Tibial artery (tissue), 4 donors: ENCODE data around the gene CPEB3.

ENCODE experiments used
- DNase-seq, 2 donors: peaks; one replicate each; pipeline ENCODE4 v3.0.0-alpha.2; 2019
- H3K27ac ChIP-seq, 2 donors: fragments of 200-600 bp; sonication (generic) in 1 of 2; 1 replicate in 1 of 2; 2 replicates in 1 of 2; pipeline ENCODE4 v1.5.1; 2018 to 2019; ENCODE audit warnings: mild to moderate bottlenecking in 1 of 2
- H3K27me3 ChIP-seq, 2 donors: fragments of 200-600 bp; sonication (generic) in 1 of 2; one replicate each; pipeline versions ENCODE4 v1.5.1 to v1.6.0; 2016 to 2019
- H3K36me3 ChIP-seq, 3 donors: fragments of 200-600 bp; sonication (generic) in 2 of 3; one replicate each; pipeline ENCODE4 v1.5.1; 2016 to 2019; ENCODE audit warnings: mild to moderate bottlenecking in 2 of 3
- H3K4me1 ChIP-seq, 4 donors: fragments of 200-600 bp; sonication (generic) in 2 of 4; 1 replicate in 3 of 4; 2 replicates in 1 of 4; pipeline ENCODE4 v1.5.1; 2016 to 2019
- H3K4me3 ChIP-seq, 2 donors: fragments of 200-600 bp; sonication (generic) in 1 of 2; 1 replicate in 1 of 2; 2 replicates in 1 of 2; pipeline ENCODE4 v1.5.1; 2018 to 2019; ENCODE audit warnings: mild to moderate bottlenecking in 2 of 2
- H3K9me3 ChIP-seq, 3 donors: fragments of 200-600 bp; sonication (generic) in 1 of 3; one replicate each; pipeline ENCODE4 v1.5.1; 2016 to 2019
- intact Hi-C: fragments of 100-400 bp; cut with DNase I; formaldehyde crosslinking; loops from one replicate; pipeline ENCODE4 v1.15.0; 2023; ENCODE audit warnings: low total_unique reads
- TF ChIP-seq, protein P1 (sequence below), 2 experiments: fragments of 200-600 bp in 1 of 2; fragments of 450-650 bp in 1 of 2; IDR thresholded peaks; one replicate each; pipeline ENCODE4 v1.5.1; 2017 to 2019; ENCODE audit warnings: antibody characterized with exemption in 2 of 2, mild to moderate bottlenecking in 1 of 2, moderate library complexity in 1 of 2

The CPEB3 gene

DNA sequence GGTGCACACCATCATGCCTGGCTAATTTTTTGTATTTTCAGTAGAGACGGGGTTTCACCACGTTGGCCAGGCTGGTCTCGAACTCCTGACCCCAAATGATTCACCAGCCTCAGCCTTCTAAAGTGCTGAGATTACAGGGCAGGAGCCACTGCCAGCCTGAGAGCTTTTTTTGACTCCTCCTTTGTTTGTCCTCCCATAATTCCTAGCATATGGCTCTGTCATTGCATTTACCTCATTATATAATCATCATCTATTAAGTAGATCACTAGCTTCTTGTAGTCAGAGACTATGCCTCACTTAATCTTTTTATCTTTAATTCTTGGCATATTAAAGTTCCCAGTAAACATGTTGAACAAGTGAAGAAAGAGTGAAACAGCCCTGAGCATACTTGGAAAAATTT lies 82.1 kb downstream of the CPEB3 start:
- intact Hi-C loops = no loop called here
- Histone ChIP-seq H3K4me1 (peaks cover 3 to 31% (median 11%) of the 10 kb centered on the region in 4 donors), H3K9me3 (no peaks in the 10 kb centered on the region), H3K27ac (peak overlapping the region in 1 of 2 donors; percentile 36), H3K27me3 (no peaks in the 10 kb centered on the region), H3K4me3 (no peak overlapping the region), H3K36me3 (no peaks in the 10 kb centered on the region)
- TF ChIP-seq, protein P1, sequence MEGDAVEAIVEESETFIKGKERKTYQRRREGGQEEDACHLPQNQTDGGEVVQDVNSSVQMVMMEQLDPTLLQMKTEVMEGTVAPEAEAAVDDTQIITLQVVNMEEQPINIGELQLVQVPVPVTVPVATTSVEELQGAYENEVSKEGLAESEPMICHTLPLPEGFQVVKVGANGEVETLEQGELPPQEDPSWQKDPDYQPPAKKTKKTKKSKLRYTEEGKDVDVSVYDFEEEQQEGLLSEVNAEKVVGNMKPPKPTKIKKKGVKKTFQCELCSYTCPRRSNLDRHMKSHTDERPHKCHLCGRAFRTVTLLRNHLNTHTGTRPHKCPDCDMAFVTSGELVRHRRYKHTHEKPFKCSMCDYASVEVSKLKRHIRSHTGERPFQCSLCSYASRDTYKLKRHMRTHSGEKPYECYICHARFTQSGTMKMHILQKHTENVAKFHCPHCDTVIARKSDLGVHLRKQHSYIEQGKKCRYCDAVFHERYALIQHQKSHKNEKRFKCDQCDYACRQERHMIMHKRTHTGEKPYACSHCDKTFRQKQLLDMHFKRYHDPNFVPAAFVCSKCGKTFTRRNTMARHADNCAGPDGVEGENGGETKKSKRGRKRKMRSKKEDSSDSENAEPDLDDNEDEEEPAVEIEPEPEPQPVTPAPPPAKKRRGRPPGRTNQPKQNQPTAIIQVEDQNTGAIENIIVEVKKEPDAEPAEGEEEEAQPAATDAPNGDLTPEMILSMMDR (IDR thresholded peaks at IDR 0.05) = no peak
- no peak for DNase-seq

DNA sequence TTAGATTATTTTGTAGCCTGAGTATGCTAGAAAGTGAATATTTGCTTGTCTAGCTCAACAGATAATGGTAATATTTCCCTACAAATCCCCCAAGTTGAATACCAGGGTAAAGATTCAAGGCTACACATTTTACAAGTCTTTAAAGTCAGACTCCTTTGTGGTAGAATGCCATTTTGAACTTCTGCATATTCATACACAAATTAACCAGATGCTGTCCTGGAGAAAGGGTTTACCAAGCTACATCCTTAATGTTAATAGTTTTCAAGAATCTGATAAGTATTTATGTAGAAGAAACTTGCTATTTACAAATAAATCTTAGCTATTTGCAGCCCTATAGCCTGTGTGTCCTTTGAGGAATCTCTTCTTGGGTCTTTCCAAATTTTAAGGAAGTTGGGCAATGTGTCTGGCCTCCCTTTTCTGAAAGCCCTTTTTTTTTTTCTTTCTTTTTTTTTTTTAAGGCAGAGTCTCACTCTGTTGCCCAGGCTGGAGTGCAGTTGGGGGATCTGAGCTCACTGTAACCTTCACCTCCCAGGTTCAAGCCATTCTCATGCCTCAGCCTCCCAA lies 82.6 kb downstream of the CPEB3 start:
- Histone ChIP-seq H3K9me3 (no peaks in the 10 kb centered on the region), H3K36me3 (no peaks in the 10 kb centered on the region), H3K27me3 (no peaks in the 10 kb centered on the region), H3K27ac (peak overlapping the region in 1 of 2 donors; percentile 36), H3K4me3 (no peak overlapping the region), H3K4me1 (peaks cover 3 to 31% (median 11%) of the 10 kb centered on the region in 4 donors)
- no peak for DNase-seq
- intact Hi-C loops = no loop called here
- TF ChIP-seq, protein P1 (IDR thresholded peaks at IDR 0.05) = no peak

DNA sequence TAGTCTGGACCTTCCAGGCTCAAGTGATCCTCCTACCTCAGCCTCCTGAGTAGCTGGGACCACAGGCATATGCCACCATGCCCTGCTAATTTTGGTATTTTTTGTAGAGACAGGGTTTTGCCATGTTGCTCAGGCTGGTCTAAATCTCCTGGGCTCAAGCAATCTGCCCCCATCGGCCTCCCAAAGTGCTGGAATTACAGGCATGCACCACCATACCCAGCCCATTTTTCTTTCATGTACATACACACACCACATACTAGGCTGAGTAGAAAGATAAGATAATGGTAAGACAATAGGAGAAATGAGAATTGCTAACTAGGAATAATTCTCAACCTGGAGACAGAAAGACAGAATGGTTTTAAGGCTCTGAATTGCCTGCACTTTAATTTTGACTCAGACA lies 83.8 kb downstream of the CPEB3 start:
- H3K27me3 ChIP-seq = no peaks in the 10 kb centered on the region
- H3K9me3 ChIP-seq = no peaks in the 10 kb centered on the region
- no peaks in the 10 kb centered on the region for H3K36me3 ChIP-seq
- H3K4me3 ChIP-seq = no peak overlapping the region
- intact Hi-C loops = no loop called here
- H3K27ac ChIP-seq = no peak overlapping the region
- DNase-seq = no peak
- TF ChIP-seq, protein P1 (IDR thresholded peaks at IDR 0.05) = no peak
- peaks cover 3 to 31% (median 11%) of the 10 kb centered on the region in 4 donors for H3K4me1 ChIP-seq

DNA sequence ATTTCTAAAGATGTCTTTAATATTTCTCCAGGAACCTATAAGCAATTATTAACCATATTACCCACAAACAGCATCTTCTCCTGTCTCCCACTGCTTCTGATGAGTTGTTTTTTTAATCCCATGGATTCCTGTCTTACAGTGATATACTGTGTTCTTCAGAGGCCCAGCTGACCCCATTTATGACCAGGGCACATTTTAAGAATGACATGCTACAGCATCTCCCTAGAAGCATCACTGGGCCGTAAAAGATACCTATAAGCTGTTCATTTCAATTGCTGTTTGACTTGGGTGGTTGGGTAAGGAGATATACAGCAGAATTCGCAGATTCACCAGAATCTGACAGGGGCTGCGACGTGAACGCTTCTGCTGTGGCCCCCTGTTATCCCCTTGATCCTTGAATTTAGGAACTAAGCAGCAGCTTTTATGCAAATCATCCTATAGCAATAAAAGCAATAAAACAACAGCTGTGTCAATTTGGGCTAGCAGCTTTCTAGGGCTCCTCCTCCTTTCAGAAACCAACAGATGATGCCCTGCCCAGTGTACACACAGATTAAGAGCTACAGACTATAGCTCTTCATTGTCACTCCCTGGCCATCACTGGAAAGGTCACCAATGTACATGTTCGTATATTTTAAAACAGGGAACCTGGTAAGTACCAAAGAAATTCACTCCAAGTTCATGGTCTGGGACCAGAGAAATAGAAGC lies 86.8 kb downstream of the CPEB3 start:
- DNase-seq = no peak
- no peaks in the 10 kb centered on the region for H3K36me3 ChIP-seq
- TF ChIP-seq, protein P1 (IDR thresholded peaks at IDR 0.05) = no peak
- H3K27me3 ChIP-seq = no peaks in the 10 kb centered on the region
- H3K4me1 ChIP-seq = peaks cover 0 to 16% (median 3%) of the 10 kb centered on the region in 4 donors
- H3K27ac ChIP-seq = no peak overlapping the region
- no peak overlapping the region for H3K4me3 ChIP-seq
- intact Hi-C loops = no loop called here
- H3K9me3 ChIP-seq = no peaks in the 10 kb centered on the region

DNA sequence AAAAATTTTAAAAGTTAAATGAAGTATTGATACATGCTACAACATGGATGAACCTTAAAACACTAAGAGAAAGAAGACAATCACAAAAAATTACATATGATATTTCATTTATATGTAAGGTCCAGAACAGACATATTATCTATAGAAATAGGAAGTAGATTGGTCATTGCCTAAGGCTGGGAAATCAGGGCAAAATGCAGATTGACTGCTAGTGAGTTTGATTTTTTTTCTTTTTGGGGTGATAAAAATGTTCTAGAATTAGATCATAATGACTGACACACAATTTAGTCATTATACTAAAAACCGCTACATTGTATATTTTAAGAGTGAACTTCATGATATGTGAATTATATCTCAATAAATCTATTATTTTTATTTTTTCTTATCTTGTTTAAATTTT lies 88.3 kb downstream of the CPEB3 start:
- intact Hi-C loops = no loop called here
- Histone ChIP-seq H3K4me1 (peaks cover 0 to under 1% (median 0%) of the 10 kb centered on the region in 4 donors), H3K4me3 (no peak overlapping the region), H3K36me3 (no peaks in the 10 kb centered on the region), H3K27me3 (no peaks in the 10 kb centered on the region), H3K9me3 (no peaks in the 10 kb centered on the region), H3K27ac (no peak overlapping the region)
- TF ChIP-seq, protein P1 (IDR thresholded peaks at IDR 0.05) = no peak
- no peak for DNase-seq
